Colon (tissue), 2 donors: ENCODE data around the gene HIGD1B.

ENCODE experiments used
- FAIRE-seq: peaks from 2 replicates; lab custom pipeline; 2012; peaks lifted over from hg19 to GRCh38; lab: Jason Lieb, UNC
- donor health status: control.
- donor health status: control.

The HIGD1B gene

DNA sequence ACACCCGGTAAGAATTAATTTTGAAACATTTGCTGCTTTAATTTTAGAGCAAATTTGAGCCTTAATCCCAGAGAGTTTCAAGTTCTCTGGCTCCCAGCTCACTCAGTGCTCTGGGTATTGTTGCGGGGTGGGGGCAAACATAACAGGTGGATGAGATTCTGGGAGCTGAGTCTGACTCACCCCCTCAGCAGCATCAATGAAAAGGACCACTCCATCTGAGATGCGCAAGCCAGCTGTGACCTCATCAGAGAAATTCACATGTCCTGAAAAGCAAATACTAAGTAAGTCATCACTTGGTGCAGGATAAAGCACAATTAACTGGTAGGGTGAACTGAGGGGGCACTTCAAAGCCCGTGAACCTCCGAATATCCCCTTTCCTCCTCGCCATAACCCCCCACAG lies 31.7 kb downstream of the HIGD1B start:
- no peak for FAIRE-seq

DNA sequence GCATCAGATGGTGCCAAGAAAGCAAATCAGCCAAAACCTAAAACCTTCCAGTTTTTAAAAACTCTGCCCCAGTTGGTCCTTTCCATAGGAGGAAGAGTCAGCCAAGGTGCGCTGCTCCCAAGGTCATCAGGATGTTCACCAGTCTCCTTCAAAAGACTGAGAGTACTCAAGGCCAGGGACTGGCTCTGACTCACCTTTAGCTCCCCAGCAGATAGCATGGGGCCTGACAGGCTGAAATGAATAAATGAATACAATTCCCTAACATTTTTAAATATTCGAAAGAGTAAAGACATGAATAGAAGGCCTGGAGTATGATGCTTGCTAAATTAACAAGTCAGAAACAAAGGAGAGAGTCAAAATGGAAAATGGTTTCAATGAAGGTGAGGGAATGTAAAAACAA lies 32.4 kb downstream of the HIGD1B start:
- no peak for FAIRE-seq

- FAIRE-seq, result no peak
Observed at GRCh38 chr17:44881145-44881544, 33.5 kb downstream of the HIGD1B start.

DNA sequence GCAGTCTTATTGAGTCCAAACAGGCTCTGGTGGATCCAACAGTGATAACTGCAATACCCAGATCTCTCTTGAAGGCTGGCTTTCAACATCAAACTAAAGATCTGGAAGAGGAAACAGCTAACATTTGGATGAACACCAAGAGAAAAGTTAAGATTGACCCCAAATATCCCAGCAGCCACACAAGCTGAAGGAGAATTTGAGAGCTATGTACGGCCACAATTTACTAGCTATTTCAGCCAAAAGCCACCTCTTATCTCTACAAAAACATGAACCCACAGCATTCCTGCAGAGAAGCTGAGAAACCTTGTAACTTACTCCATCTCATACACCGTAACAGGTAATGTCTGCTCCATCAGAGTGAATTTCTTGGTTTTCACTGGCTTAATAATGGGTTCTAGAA lies 37.3 kb downstream of the HIGD1B start:
- no peak for FAIRE-seq

- FAIRE-seq, result no peak
Observed at GRCh38 chr17:44887016-44887415, 39.3 kb downstream of the HIGD1B start.

DNA sequence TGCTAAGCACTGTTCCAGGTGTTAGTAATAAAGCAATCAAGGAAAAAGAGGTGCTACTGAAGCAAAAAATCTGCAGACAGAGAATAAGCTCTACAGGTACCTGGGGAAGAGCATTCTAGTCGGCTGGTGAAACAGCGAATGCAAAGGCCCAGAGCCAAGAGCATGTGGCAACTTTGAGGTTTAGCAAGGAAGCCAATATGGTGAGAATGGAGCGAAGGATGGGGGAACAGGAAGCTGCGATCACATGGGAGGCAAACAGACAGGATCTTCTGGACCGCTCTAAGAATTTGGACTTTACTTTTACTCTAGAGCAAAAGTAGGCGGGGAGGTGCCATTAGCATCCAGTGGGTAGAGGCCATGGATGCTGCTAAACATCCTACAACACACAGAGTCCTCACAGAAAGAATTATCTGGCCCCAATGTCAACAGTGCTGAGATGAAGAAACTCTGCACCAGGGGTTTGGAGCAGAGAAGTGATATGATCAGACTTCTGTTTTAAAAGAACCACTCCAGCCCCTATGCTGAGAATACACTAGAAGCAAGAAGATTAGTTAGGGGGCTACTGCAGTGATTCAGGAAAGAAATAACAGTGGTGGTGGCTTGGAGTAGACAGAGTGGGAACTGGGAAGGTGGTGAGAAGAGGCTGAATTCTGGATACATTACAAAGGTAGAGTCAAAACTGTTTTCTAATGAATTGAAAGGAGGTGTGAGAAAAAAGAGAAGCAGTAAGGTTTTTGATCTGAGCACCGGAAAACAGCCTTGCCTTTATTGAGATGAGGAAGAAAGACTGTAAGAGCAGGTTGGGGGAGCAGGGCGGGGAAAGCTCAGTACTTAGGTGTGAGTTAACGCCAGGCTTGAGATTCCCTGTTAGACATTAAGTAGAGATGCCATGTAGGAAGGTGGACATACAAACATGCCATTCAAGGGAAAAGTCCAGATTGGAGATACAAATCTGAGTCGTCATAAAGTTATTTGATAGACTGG lies 40.6 kb downstream of the HIGD1B start:
- FAIRE-seq, result no peak

DNA sequence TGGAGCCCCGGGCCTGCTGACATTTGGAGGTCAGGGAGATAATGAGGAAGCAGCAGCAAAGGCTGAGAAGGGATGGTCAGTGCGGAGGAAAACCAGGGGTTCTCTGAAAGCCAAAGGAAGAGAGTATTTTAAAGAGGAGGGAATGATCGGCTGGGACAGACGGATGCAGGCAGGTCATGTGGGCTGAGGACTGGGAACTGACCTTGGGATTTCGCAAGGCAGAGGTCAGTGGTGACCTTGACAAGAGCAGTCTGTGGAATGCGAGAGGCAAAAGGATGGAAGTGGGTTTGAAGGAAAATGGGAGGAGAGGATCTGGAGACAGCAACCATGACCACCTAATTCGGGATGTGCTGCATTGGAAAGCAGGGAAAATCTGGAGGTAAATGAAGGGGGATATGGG lies 41.3 kb downstream of the HIGD1B start:
- FAIRE-seq, result no peak

DNA sequence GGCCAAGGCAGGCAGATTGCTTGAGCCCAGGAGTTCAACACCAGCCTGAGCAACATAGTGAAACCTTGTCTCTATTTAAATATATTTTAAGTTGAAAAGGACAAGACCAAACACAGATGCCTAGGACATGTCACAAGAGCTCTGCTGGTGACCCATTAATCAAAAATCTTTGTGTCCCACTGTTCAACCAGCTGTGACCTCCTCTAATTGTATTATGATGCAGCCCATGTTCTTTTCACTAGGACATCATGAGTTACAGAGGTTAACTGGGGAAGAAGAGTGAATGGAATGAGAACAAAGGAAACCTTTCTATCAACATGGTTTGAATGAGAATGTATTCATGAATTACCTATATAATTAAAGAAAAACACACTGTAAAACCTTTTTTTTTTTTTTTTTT lies 44.6 kb downstream of the HIGD1B start:
- FAIRE-seq, result no peak

DNA sequence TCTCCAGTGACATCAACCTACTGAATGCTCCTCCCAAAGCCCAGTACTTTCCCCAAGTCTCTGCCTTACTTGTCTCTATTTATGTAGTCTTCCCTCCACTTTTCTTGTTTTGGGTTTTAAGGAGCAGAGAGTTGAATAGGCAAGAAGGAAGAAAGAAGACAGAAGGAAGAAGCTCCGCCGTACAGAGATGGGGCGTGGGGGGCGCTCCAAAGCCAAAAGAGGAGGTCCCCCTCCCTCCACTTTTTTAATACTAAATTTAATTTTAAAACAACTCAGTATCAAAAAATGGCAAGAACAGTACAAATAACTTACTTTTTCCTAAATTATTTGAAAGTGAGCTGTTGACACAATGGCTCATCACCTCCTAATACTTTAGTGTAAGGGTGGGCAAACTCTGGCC lies 47.0 kb downstream of the HIGD1B start:
- no peak for FAIRE-seq

- FAIRE-seq, result no peak
Observed at GRCh38 chr17:44898768-44899073, 51.0 kb downstream of the HIGD1B start.

DNA sequence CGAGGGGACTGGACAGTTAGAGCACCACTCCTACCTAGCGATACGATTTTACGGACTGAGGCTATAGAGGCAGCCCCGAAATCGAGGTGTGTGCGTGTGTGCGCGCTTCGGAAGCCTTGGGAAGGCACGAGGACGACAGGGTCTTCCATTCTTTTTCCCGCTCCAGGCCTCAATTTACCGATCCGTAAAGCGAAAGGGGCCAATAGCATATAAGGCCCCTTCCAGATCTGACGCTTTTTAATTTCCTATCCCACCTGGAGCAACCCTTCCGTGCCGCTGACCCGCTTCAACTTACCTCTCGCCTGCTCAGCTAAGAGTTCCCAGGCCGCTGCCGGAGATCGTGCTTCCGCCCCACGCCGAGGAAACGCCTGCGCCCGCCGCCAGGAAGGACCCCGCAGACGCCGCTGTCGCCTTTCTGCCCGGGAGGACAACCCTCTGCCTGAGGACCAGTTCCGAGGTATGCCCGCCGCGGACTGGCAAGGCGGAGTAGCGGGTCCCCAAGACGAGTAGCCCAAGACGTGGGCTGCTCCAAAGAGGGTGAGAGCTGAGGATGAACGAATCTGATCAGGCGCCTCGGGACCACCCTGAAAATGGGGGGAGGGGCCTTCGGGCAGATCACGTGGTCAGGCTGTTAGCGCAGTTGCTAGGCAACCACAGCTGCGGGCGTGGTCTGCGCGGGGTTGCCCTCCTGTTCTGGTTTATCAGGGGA lies 51.5 kb downstream of the HIGD1B start, which contains the start of gene EFTUD2:
TSS of gene EFTUD2 (minus strand) at position 372 of the 709 bp plus-strand sequence. CDS start 4,924 bp downstream, outside the sequence.
- FAIRE-seq, result no peak
